Measurements from ENCODE around the gene GINS1. TPM values are rescaled to one million over a fixed set of nuclear protein-coding genes. Genes with fewer than 3 reads are reported as not detected.

Gene GINS1
- total and polyA plus RNA-seq, 2 of the 8 experiments (the other 6 are each of a cell fraction or from before 2014, with no cell fraction given) = 44.7 to 68.4 TPM

GRCh38 chr20:25483431-25484132 is 76.1 kb downstream of the GINS1 start:
- Histone ChIP-seq H4K91ac (replicated peaks; ENCODE audit: insufficient read length, low read length) (no peak overlapping the region), H3K79me2 (ENCODE audit: control insufficient read depth in 1 of 2, insufficient read depth in 2 of 2, low read length in 2 of 2) (no peaks in the 10 kb centered on the region), H3K4me1 (replicated peaks in 1 of 4; ENCODE audit: control insufficient read depth in 3 of 4, insufficient read depth in 4 of 4, low read length in 3 of 4) (peaks cover 0 to 3% (median 0%) of the 10 kb centered on the region in 4 experiments; a peak in 1 of 7 replicates), H2AK5ac (ENCODE audit: low read depth, low read length) (no peak overlapping the region), H3K27me3 (replicated peaks in 1 of 4; ENCODE audit: control insufficient read depth in 3 of 4, extremely low read depth in 1 of 4, insufficient read depth in 3 of 4, low read length in 3 of 4) (no peaks in the 10 kb centered on the region), H3K36me3 (ENCODE audit: control insufficient read depth in 2 of 4, insufficient read depth in 4 of 4, low read length in 3 of 4) (peaks cover 2 to 18% (median 12%) of the 10 kb centered on the region in 4 experiments; a peak in 7 of 8 replicates), H3K4me2 (ENCODE audit: insufficient read depth in 1 of 2, low read depth in 2 of 2, low read length in 2 of 2) (no peak overlapping the region), H4K5ac (ENCODE audit: insufficient read length, low read depth, low read length) (no peak overlapping the region), H3K56ac (replicated peaks; ENCODE audit: insufficient read length, low read depth, low read length) (no peak overlapping the region), H2BK12ac (ENCODE audit: low read depth, low read length) (no peak overlapping the region), H3K14ac (ENCODE audit: insufficient read length) (no peak overlapping the region), H2BK5ac (ENCODE audit: low read depth, low read length) (no peak overlapping the region), H3K18ac (ENCODE audit: extremely low read depth, low read length) (no peak overlapping the region), H3K27ac (ENCODE audit: low read depth, low read length) (no peak overlapping the region), H2BK15ac (ENCODE audit: low read length) (no peak overlapping the region), H4K8ac (ENCODE audit: extremely low read depth, insufficient read depth, low read length) (no peak overlapping the region), H3K9ac (replicated peaks in 1 of 4; ENCODE audit: extremely low read depth in 1 of 4, low read depth in 3 of 4, low read length in 3 of 4) (no peak overlapping the region), H3K79me1 (ENCODE audit: low read depth, low read length) (no peaks in the 10 kb centered on the region), H3K23ac (ENCODE audit: insufficient read length) (no peak overlapping the region), H3K4ac (replicated peaks; ENCODE audit: insufficient read length, low read depth, low read length) (no peak overlapping the region), H4K20me1 (replicated peaks in 1 of 2; ENCODE audit: control insufficient read depth in 1 of 2, insufficient read depth in 2 of 2, low read length in 2 of 2) (peaks cover 0 to 3% of the 10 kb centered on the region in 2 experiments), H3K4me3 (ENCODE audit: extremely low read depth in 1 of 4, insufficient read depth in 2 of 4, low read depth in 3 of 4, low read length in 4 of 4) (no peak overlapping the region), H3K9me3 (ENCODE audit: insufficient read depth in 2 of 2, low read depth in 1 of 2, low read length in 1 of 2) (no peaks in the 10 kb centered on the region), H2AFZ (ENCODE audit: low read length) (no peak overlapping the region), H3K23me2 (ENCODE audit: low read depth, low read length) (no peaks in the 10 kb centered on the region), H2BK120ac (replicated peaks; ENCODE audit: low read depth, low read length) (no peak overlapping the region), H2BK20ac (ENCODE audit: low read length) (no peak overlapping the region)
- TF ChIP-seq CREB1 (IDR thresholded peaks at IDR 0.05) (no peak), EZH2 (IDR thresholded peaks at IDR 0.05; ENCODE audit: low read depth, low read length, severe bottlenecking) (no peak), RAD21 (IDR thresholded peaks at IDR 0.05 in 1 of 2, conservative IDR thresholded peaks at IDR 0.05 in 1 of 2; ENCODE audit: low read depth in 2 of 2, low read length in 2 of 2) (no peak), JUN (IDR thresholded peaks at IDR 0.05; ENCODE audit: low read depth, low read length) (no peak), BACH1 (IDR thresholded peaks at IDR 0.05; ENCODE audit: low read length) (no peak)
- no peak for DNase-seq (ENCODE audit: low read depth in 1 of 2, low spot score in 2 of 2)
- POLR2A ChIA-PET (ENCODE audit: partially characterized antibody) = no interaction called here
- WGBS, 2 experiments (ENCODE audit: extremely low coverage in 1 of 2, insufficient coverage in 1 of 2, insufficient read length in 1 of 2, insufficient replicate concordance in 2 of 2, low coverage in 1 of 2, low lambda C conversion rate in 2 of 2, missing lambda C conversion rate in 1 of 2) = 89% methylated on average over 14 of the region's 14 CpGs; no CpG with 5 or more reads in 1 of the 2 experiments
- FAIRE-seq = no peak
- CTCF ChIA-PET (ENCODE audit: partially characterized antibody) = interaction anchor here (1.0 to 1.7 kb wide), 3 partner anchors 13 to 57 kb away, joined by 3 to 4 read pairs (median 3); no protein-coding TSS in a partner anchor

All from H1 (cell line).